GM21423 (cell line): ENCODE measurements around the gene ETFA.
A peak's percentile ranks its signal among the peaks of the same experiment; 100 is the strongest.
"Not testable (repeated sequence)": the region's sequence is repeated elsewhere in the genome, so short reads cannot be mapped to it uniquely, and the experiment has no call there.

Experiments
- ATAC-seq: cut with Tn5 transposase; IDR thresholded peaks from one replicate; pipeline ENCODE4 v1.9.1; 2021; ENCODE audit warnings: mild to moderate bottlenecking, moderate library complexity; ENCODE audit not compliant: unreplicated experiment

The ETFA gene

GRCh38 chr15:76327191-76328105 lies 16.2 kb upstream of the ETFA start:
- no peak for ATAC-seq

GRCh38 chr15:76325704-76326103 lies 14.4 kb upstream of the ETFA start:
- no peak for ATAC-seq

GRCh38 chr15:76324066-76324465 lies 12.8 kb upstream of the ETFA start:
- no peak for ATAC-seq

GRCh38 chr15:76321602-76322001 lies 10.3 kb upstream of the ETFA start:
- ATAC-seq: no peak

DNA sequence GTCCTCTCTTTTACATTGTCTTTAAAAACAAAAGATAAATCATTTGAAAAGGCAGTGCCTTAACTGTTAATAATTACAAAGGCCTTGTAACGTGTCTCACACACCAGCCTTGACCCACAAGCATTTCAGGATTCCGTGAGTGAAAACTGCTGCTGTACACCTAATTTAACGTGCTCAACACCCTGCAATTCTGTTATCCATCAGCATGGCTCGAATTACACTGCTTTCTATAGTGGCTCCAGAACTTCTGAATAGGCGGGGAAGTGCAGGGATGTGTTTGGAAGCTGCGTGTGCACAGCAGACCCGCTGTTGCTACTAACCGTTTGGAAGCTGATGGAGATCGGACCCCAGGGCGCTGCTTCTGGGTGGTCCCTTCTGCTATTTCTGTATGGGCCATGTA lies 9.9 kb upstream of the ETFA start:
- ATAC-seq: no peak

- ATAC-seq: no peak
Measured at GRCh38 chr15:76320012-76320411, 8.7 kb upstream of the ETFA start.

DNA sequence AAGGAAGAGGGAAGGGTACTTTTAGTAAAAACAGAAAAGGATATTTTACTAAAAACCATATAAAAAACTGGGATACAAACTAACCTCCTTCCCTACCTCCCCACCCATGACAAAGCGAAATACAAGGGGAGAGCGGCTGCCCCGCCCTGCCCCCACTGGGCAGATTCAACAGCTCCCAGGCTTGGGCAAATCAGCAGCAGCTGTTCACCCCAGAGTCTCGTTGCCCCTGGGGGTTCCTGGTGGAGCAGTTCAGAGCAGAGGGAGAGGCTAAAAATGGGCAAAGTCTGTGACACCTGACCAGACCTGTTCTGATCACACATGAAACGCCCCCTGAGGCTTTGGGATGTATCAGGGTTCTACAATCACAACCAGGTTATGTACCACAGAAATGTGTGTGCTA lies 2.5 kb upstream of the ETFA start:
- ATAC-seq: no peak

- not testable (repeated sequence) for ATAC-seq
Measured at GRCh38 chr15:76313175-76313567, 1.9 kb upstream of the ETFA start.

DNA sequence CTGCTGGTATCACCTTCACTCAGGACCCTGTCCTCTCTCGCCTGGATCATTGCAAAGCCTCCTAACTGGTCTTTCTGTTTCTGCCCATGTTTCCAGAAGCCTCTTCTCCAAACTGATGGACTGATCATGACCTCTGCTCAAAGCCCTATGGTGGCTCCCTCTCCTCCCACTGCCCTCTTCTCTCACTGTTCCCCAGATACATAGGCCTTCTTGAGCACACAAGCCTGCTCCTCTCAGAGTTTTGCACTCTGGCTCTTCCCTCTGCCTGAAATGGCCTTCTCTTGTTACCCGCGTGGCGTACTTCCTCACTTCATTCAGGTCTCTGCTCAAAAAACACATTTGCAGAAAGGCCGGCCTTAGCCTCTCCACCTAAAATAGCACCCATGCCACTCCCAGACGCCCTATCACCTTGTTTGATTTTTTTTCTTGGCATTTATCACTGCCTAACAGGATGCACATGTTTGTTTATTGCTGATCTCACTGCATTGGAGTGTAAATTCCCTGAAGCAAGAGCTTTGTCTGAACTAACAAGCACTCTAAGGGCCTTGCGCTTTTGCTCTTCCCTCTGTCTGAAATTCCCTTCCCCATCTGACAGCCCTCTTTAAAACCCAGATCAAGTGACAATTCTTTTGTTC lies 1.4 kb upstream of the ETFA start:
- no peak for ATAC-seq

DNA sequence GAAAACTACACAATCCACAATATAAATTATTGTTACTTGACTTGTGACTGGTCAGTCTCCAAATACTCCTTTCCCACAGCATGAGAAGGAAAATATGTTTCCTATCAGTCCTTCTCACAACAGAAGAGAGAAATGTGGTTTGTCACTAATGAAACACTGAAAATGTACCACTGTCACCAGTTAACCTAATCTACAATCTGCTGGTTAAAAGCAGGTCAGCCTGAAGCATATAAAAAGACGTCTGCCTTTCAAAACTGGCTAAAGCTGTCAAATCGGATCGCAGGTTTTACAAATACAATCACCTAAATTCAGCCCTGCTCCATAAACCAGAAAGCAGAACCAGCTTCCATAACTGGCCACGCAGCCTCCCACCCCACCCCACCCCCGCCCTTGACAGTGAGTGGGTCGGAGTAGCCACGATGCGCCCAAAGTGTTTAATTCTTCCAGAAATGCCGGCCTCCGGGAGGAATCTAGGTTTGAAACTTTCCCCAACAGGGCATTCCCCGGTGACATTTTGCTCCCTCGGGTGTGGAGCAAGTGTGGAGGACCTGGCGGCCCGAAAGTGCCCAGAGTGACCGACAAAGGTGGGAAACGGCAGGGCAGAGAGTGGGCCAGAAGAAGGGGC lies 682 bp downstream of the ETFA start:
- no peak for ATAC-seq

DNA sequence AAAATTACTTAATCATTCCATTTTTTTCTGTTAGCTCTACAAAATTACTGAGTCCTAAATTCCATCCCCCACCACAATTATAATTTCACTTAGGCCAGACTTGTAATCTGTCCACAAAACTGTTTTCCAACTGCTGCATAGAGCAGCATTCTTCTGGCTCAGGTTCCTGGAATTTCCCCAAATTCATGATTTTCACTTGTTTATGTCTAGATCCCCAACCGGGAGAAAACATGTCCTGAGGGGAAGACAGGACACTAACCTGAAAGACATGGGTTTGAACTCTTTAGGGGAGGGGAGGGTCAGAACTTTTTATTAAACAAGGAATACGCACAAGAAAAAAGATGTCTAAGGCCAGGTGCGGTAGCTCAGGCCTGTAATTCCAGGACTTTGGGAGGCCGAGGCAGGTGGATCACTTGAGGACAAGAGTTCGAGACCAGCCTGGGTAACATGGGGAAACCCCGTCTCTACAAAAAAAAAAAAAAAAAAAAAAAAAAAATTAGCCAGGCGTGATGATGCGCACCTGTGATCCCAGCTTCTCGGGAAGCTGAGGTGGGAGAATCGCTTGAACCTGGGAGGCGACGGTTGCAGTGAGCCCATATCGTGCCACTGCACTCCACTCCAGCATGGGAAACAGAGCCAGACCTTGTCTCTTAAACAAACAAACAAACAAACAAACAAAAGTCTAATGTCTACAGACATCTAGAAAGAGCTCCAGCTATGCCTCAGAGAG lies 1.5 kb downstream of the ETFA start:
- ATAC-seq: no peak

DNA sequence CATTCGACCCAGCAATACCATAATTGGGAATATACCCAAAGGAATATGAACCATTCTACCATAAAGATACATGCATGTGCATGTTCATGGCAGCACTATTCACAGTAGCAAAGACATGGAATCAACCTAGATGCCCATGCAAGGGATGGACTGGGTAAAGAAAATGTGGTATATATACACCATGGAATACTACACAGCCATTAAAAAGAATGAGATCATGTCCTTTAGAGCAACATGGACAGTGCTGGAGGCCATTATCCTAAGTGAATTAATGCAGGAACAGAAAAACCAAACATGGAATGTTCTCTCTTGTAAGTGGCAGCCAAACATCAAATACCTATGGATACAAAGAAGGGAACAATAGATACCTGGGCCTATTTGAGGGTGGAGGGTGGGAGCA lies 7.4 kb downstream of the ETFA start:
- ATAC-seq: no peak

- ATAC-seq: no peak
Measured at GRCh38 chr15:76299786-76300185, 11.5 kb downstream of the ETFA start.

GRCh38 chr15:76298986-76299385 lies 12.3 kb downstream of the ETFA start:
- ATAC-seq: no peak

DNA sequence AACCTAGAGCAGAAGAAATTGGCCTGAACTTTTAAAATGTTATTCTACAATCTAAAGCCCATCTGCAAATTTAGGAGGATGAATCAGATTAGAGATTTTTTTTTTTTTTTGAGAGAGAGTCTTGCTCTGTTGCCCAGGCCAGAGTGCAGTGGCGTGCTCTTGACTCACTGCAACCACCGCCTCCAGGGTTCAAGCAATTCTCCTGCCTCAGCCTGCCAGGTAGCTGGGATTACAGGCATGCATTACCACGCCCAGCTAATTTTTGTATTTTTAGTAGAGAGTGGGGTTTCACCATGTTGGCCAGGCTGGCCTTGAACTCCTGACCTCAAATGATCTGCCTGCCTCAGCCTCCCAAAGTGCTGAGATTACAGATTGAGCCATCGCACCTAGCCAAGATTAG lies 13.3 kb downstream of the ETFA start:
- ATAC-seq: not testable (repeated sequence)

DNA sequence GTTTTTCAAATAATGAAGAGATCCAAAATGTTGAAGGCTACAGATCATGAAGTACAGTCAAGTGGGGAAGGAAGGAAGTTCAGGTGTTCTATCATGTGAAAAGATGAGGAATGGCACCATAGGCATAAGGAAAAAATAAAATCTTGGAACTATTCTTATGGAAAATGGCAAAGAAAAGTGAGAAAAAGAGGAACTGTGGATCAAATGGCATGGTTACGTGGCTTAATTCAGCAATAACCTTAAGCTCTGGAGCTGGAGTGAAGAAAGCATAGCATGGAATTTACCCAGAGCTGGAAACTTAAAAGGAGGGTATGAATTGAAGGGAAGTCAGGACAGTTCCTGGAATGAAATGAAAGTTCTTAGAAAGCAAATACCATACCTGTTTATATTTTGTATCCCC lies 14.4 kb downstream of the ETFA start:
- ATAC-seq: no peak

- not testable (repeated sequence) for ATAC-seq
Measured at GRCh38 chr15:76294463-76294862, 16.8 kb downstream of the ETFA start.

- no peak for ATAC-seq
Measured at GRCh38 chr15:76293361-76293760, 17.9 kb downstream of the ETFA start.

GRCh38 chr15:76289582-76289981 lies 21.7 kb downstream of the ETFA start:
- no peak for ATAC-seq

- peak; percentile 68 for ATAC-seq
Measured at GRCh38 chr15:76286271-76286879, 24.9 kb downstream of the ETFA start.
